ENCODE data around the gene CROCC2. TPM values are rescaled to one million over a fixed set of nuclear protein-coding genes. Genes with fewer than 3 reads are reported as not detected.

CROCC2 gene
- polyA plus RNA-seq, 4 donors, result 0.13 to 0.18 TPM; not detected in 2

DNA sequence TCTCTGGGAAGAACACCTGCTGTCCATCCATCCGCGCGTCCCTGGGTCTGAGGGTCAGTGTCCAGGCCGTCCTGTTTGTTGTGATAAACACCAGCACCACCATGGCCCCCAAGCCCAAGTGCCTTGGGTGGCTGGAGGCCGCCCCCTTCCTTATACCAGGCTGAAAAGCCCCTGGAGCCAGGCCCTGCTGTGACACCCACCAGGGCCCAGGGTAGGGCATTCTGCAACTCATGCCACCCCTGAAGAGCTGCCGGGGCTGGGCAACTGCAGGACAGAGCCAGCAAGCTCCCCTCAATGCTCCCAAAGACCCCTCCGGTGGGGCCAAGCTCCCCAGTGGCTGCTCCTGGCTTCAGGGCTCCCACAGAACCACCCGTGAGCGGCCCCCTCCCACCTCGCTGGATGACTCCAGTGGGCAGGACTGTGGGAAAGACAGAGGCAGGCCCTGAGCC is 60.3 kb downstream of the CROCC2 start:
- peaks cover 0 to 4% of the 10 kb centered on the region in 2 donors for H3K9me3 ChIP-seq (ENCODE audit: control insufficient read depth in 2 of 2, insufficient read depth in 1 of 2, low read depth in 1 of 2, low read length in 1 of 2)

DNA sequence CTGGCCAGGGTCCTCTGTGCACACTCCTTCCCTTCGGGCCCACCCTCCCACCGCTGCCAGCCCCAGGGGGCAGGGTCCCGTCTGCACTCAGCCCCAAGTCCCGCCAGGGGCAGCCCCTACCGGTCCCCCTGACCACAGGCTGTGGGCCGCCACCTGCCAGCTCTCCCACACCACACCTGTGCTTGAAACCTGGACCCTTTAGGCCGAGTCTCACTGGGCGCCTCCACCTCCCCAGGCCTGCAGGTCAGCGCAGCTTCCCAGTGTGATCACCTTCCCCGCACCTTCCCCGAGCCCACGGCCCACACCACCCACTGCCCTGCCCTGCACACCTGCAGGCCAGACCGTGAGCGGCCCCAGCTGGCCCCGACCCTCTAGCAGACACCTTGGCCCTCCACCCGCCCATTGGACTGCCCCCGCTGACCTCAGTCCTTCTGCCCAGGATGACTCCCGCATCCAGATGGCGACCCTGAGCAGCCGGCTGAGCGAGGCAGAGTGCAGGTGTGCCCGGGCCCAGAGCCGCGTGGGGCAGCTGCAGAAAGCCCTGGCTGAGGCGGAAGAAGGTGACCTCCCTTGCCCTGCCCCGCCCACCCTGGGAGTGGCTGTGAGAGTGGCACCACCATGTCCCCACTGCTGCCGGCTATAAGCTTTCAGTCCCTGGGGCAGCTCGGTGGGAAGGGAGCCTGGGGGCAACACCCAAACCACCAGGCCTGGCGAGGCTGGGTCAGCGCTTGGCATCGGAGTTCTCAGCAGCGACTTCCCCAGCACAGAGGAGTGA is 61.0 kb downstream of the CROCC2 start:
- FAIRE-seq, result no peak
- H3K27ac ChIP-seq (ENCODE audit: low read depth in 1 of 3, low read length in 2 of 3), result no peak overlapping the region
- H3K36me3 ChIP-seq (ENCODE audit: control insufficient read depth in 3 of 3, insufficient read depth in 2 of 3, low read depth in 1 of 3, low read length in 3 of 3), result no peaks in the 10 kb centered on the region
- 51 to 74% (median 62%) methylated on average over 30 to 32 of the region's 32 CpGs for WGBS, 3 donors
- no peaks in the 10 kb centered on the region for H3K27me3 ChIP-seq (ENCODE audit: control insufficient read depth in 3 of 3, insufficient read depth in 3 of 3, low read length in 3 of 3)
- DNase-seq, result peak in 1 of 2 donors; percentile 7
- H3K4me3 ChIP-seq (ENCODE audit: low read depth in 1 of 3, low read length in 3 of 3), result no peak overlapping the region
- H3K9me3 ChIP-seq (ENCODE audit: control insufficient read depth in 2 of 2, insufficient read depth in 1 of 2, low read depth in 1 of 2, low read length in 1 of 2), result peaks cover 0 to 4% of the 10 kb centered on the region in 2 donors
- peaks cover 0 to 24% (median 0%) of the 10 kb centered on the region in 3 donors for H3K4me1 ChIP-seq (ENCODE audit: control insufficient read depth in 3 of 3, insufficient read depth in 2 of 3, low read depth in 1 of 3, low read length in 2 of 3)

More for the DNA sequence above, 60.3 kb downstream of the CROCC2 start:
- Histone ChIP-seq H3K4me1 (ENCODE audit: control insufficient read depth in 3 of 3, insufficient read depth in 2 of 3, low read depth in 1 of 3, low read length in 2 of 3) (peaks cover 0 to 26% (median 0%) of the 10 kb centered on the region in 3 donors), H3K4me3 (ENCODE audit: low read depth in 1 of 3, low read length in 3 of 3) (no peak overlapping the region), H3K27ac (ENCODE audit: low read depth in 1 of 3, low read length in 2 of 3) (no peak overlapping the region), H3K27me3 (ENCODE audit: control insufficient read depth in 3 of 3, insufficient read depth in 3 of 3, low read length in 3 of 3) (no peaks in the 10 kb centered on the region), H3K36me3 (ENCODE audit: control insufficient read depth in 3 of 3, insufficient read depth in 2 of 3, low read depth in 1 of 3, low read length in 3 of 3) (no peaks in the 10 kb centered on the region)
- FAIRE-seq (no peak), DNase-seq (no peak)
- 85 to 95% (median 95%) methylated on average over 8 to 10 of the region's 10 CpGs for WGBS, 3 donors

- 86 to 95% (median 92%) methylated on average over 29 to 34 of the region's 34 CpGs for WGBS, 3 donors
- Histone ChIP-seq H3K27me3 (ENCODE audit: control insufficient read depth in 3 of 3, insufficient read depth in 3 of 3, low read length in 3 of 3) (no peaks in the 10 kb centered on the region), H3K9me3 (ENCODE audit: control insufficient read depth in 2 of 2, insufficient read depth in 1 of 2, low read depth in 1 of 2, low read length in 1 of 2) (peaks cover 0 to 4% of the 10 kb centered on the region in 2 donors), H3K4me1 (ENCODE audit: control insufficient read depth in 3 of 3, insufficient read depth in 2 of 3, low read depth in 1 of 3, low read length in 2 of 3) (peaks cover 0 to 16% (median 0%) of the 10 kb centered on the region in 3 donors), H3K36me3 (ENCODE audit: control insufficient read depth in 3 of 3, insufficient read depth in 2 of 3, low read depth in 1 of 3, low read length in 3 of 3) (no peaks in the 10 kb centered on the region), H3K4me3 (ENCODE audit: low read depth in 1 of 3, low read length in 3 of 3) (no peak overlapping the region), H3K27ac (ENCODE audit: low read depth in 1 of 3, low read length in 2 of 3) (no peak overlapping the region)
- FAIRE-seq, result no peak
- DNase-seq, result no peak
Measured at GRCh38 chr2:240967681-240968621, 61.8 kb downstream of the CROCC2 start.

- 78 to 83% (median 78%) methylated on average over 15 of the region's 15 CpGs for WGBS, 3 donors
- Histone ChIP-seq H3K36me3 (ENCODE audit: control insufficient read depth in 3 of 3, insufficient read depth in 2 of 3, low read depth in 1 of 3, low read length in 3 of 3) (no peaks in the 10 kb centered on the region), H3K4me1 (ENCODE audit: control insufficient read depth in 3 of 3, insufficient read depth in 2 of 3, low read depth in 1 of 3, low read length in 2 of 3) (peaks cover 0 to 12% (median 2%) of the 10 kb centered on the region in 3 donors), H3K9me3 (ENCODE audit: control insufficient read depth in 2 of 2, insufficient read depth in 1 of 2, low read depth in 1 of 2, low read length in 1 of 2) (peaks cover 0 to 4% of the 10 kb centered on the region in 2 donors), H3K27ac (ENCODE audit: low read depth in 1 of 3, low read length in 2 of 3) (no peak overlapping the region), H3K4me3 (ENCODE audit: low read depth in 1 of 3, low read length in 3 of 3) (no peak overlapping the region), H3K27me3 (ENCODE audit: control insufficient read depth in 3 of 3, insufficient read depth in 3 of 3, low read length in 3 of 3) (no peaks in the 10 kb centered on the region)
- DNase-seq, result no peak
- FAIRE-seq, result no peak
Measured at GRCh38 chr2:240968731-240969624, 62.8 kb downstream of the CROCC2 start.

- H3K9me3 ChIP-seq (ENCODE audit: control insufficient read depth in 2 of 2, insufficient read depth in 1 of 2, low read depth in 1 of 2, low read length in 1 of 2), result peaks cover 0 to 4% of the 10 kb centered on the region in 2 donors
- no peak for DNase-seq
- H3K36me3 ChIP-seq (ENCODE audit: control insufficient read depth in 3 of 3, insufficient read depth in 2 of 3, low read depth in 1 of 3, low read length in 3 of 3), result no peaks in the 10 kb centered on the region
- no peak overlapping the region for H3K4me3 ChIP-seq (ENCODE audit: low read depth in 1 of 3, low read length in 3 of 3)
- H3K27ac ChIP-seq (ENCODE audit: low read depth in 1 of 3, low read length in 2 of 3), result no peak overlapping the region
- H3K27me3 ChIP-seq (ENCODE audit: control insufficient read depth in 3 of 3, insufficient read depth in 3 of 3, low read length in 3 of 3), result peaks cover 0 to under 1% (median 0%) of the 10 kb centered on the region in 3 donors
- peaks cover 0 to 8% (median 2%) of the 10 kb centered on the region in 3 donors for H3K4me1 ChIP-seq (ENCODE audit: control insufficient read depth in 3 of 3, insufficient read depth in 2 of 3, low read depth in 1 of 3, low read length in 2 of 3)
- WGBS, 3 donors, result 85 to 93% (median 92%) methylated on average over 3 of the region's 3 CpGs
- FAIRE-seq, result no peak
Measured at GRCh38 chr2:240970104-240970503, 64.0 kb downstream of the CROCC2 start.

- Histone ChIP-seq H3K4me3 (ENCODE audit: low read depth in 1 of 3, low read length in 3 of 3) (no peak overlapping the region), H3K36me3 (ENCODE audit: control insufficient read depth in 3 of 3, insufficient read depth in 2 of 3, low read depth in 1 of 3, low read length in 3 of 3) (no peaks in the 10 kb centered on the region), H3K27ac (ENCODE audit: low read depth in 1 of 3, low read length in 2 of 3) (no peak overlapping the region), H3K9me3 (ENCODE audit: control insufficient read depth in 2 of 2, insufficient read depth in 1 of 2, low read depth in 1 of 2, low read length in 1 of 2) (peaks cover 0 to 4% of the 10 kb centered on the region in 2 donors), H3K4me1 (ENCODE audit: control insufficient read depth in 3 of 3, insufficient read depth in 2 of 3, low read depth in 1 of 3, low read length in 2 of 3) (peaks cover 0 to 2% (median under 1%) of the 10 kb centered on the region in 3 donors), H3K27me3 (ENCODE audit: control insufficient read depth in 3 of 3, insufficient read depth in 3 of 3, low read length in 3 of 3) (peaks cover 0 to 5% (median 2%) of the 10 kb centered on the region in 3 donors)
- FAIRE-seq (no peak), DNase-seq (no peak)
- WGBS, 3 donors, result 81 to 89% (median 82%) methylated on average over 13 to 15 of the region's 15 CpGs
Measured at GRCh38 chr2:240970816-240971215, 64.7 kb downstream of the CROCC2 start.

DNA sequence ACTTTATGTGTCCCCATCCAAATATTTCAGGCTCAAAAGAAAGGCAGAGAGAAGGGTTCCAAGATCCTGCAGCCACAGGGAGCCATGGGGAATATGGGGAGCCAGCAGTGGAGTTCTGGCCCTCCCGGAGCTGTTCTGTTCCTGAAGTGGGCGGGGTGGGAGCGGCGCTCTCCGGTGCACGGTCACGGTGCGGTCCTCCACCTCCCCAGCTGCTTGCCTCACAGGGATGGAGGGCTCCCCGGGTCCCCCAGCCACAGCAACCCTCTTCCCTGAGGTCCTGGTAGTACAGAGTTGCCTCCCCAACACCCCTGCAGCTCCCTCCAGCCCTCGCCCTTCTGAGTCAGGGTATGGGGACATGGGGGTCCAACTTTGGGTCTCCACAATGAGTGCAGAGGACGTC is 66.1 kb downstream of the CROCC2 start:
- peaks cover 0 to 4% of the 10 kb centered on the region in 2 donors for H3K9me3 ChIP-seq (ENCODE audit: control insufficient read depth in 2 of 2, insufficient read depth in 1 of 2, low read depth in 1 of 2, low read length in 1 of 2)
- 68 to 78% (median 77%) methylated on average over 11 of the region's 11 CpGs for WGBS, 3 donors
- H3K4me3 ChIP-seq (ENCODE audit: low read depth in 1 of 3, low read length in 3 of 3), result no peak overlapping the region
- H3K36me3 ChIP-seq (ENCODE audit: control insufficient read depth in 3 of 3, insufficient read depth in 2 of 3, low read depth in 1 of 3, low read length in 3 of 3), result no peaks in the 10 kb centered on the region
- FAIRE-seq (no peak), DNase-seq (no peak)
- peaks cover 0 to 2% (median 0%) of the 10 kb centered on the region in 3 donors for H3K4me1 ChIP-seq (ENCODE audit: control insufficient read depth in 3 of 3, insufficient read depth in 2 of 3, low read depth in 1 of 3, low read length in 2 of 3)
- peaks cover 0 to 5% (median 2%) of the 10 kb centered on the region in 3 donors for H3K27me3 ChIP-seq (ENCODE audit: control insufficient read depth in 3 of 3, insufficient read depth in 3 of 3, low read length in 3 of 3)
- no peak overlapping the region for H3K27ac ChIP-seq (ENCODE audit: low read depth in 1 of 3, low read length in 2 of 3)

Measured in small intestine (tissue), 7 donors.